GM19023 (cell line): ENCODE measurements around the gene CARMIL1.

Experiments used
- ATAC-seq: cut with Tn5 transposase; IDR thresholded peaks from one replicate; pipeline ENCODE4 v1.9.1; 2021; ENCODE audit warnings: mild to moderate bottlenecking, moderate library complexity; ENCODE audit not compliant: unreplicated experiment

The CARMIL1 gene

GRCh38 chr6:25278914-25279747, at the start of gene CARMIL1:
TSS of gene CARMIL1 (plus strand) at chr6:25279374. CDS start at chr6:25279796, 422 bp downstream.
- peak; percentile 75 for ATAC-seq

- ATAC-seq: no peak
Observed at GRCh38 chr6:25229671-25230321, 49.4 kb upstream of the CARMIL1 start.

GRCh38 chr6:25232479-25232878, 46.7 kb upstream of the CARMIL1 start:
- ATAC-seq: no peak

GRCh38 chr6:25233226-25233625, 45.9 kb upstream of the CARMIL1 start:
- ATAC-seq: no peak

GRCh38 chr6:25237579-25237978, 41.6 kb upstream of the CARMIL1 start:
- no peak for ATAC-seq

- ATAC-seq: no peak
Observed at GRCh38 chr6:25239059-25239458, 40.1 kb upstream of the CARMIL1 start.

GRCh38 chr6:25239498-25239897, 39.7 kb upstream of the CARMIL1 start:
- ATAC-seq: no peak

- no peak for ATAC-seq
Observed at GRCh38 chr6:25242567-25242966, 36.6 kb upstream of the CARMIL1 start.

- ATAC-seq: no peak
Observed at GRCh38 chr6:25244865-25245264, 34.3 kb upstream of the CARMIL1 start.

GRCh38 chr6:25248123-25248522, 31.1 kb upstream of the CARMIL1 start:
- ATAC-seq: no peak

GRCh38 chr6:25249133-25249532, 30.0 kb upstream of the CARMIL1 start:
- no peak for ATAC-seq

- ATAC-seq: no peak
Observed at GRCh38 chr6:25250878-25251277, 28.3 kb upstream of the CARMIL1 start.

GRCh38 chr6:25251426-25251825, 27.7 kb upstream of the CARMIL1 start:
- no peak for ATAC-seq

- ATAC-seq: no peak
Observed at GRCh38 chr6:25253351-25253750, 25.8 kb upstream of the CARMIL1 start.

- ATAC-seq: no peak
Observed at GRCh38 chr6:25254671-25255070, 24.5 kb upstream of the CARMIL1 start.

- no peak for ATAC-seq
Observed at GRCh38 chr6:25257686-25258348, 21.4 kb upstream of the CARMIL1 start.

GRCh38 chr6:25259756-25260155, 19.4 kb upstream of the CARMIL1 start:
- ATAC-seq: no peak

- ATAC-seq: no peak
Observed at GRCh38 chr6:25263657-25264056, 15.5 kb upstream of the CARMIL1 start.

GRCh38 chr6:25266456-25267100, 12.6 kb upstream of the CARMIL1 start:
- ATAC-seq: no peak

GRCh38 chr6:25267662-25268061, 11.5 kb upstream of the CARMIL1 start:
- ATAC-seq: no peak

GRCh38 chr6:25270559-25270958, 8.6 kb upstream of the CARMIL1 start:
- ATAC-seq: no peak
